Measurements from ENCODE around the gene SH2D4B.

SH2D4B gene

GRCh38 chr10:80537736-80538480 is at the start of gene SH2D4B:
Gene SH2D4B (plus strand): TSS chr10:80537902. CDS start chr10:80538332, 430 bp downstream.
- DNase-seq (ENCODE audit: low read depth): no peak

GRCh38 chr10:80488539-80489066 is 49.1 kb upstream of the SH2D4B start:
- no peak for DNase-seq (ENCODE audit: low read depth)

GRCh38 chr10:80489371-80490112 is 48.2 kb upstream of the SH2D4B start:
- no peak for DNase-seq (ENCODE audit: low read depth)

- DNase-seq (ENCODE audit: low read depth): no peak
These were observed 46.2 kb upstream of the SH2D4B start for GRCh38 chr10:80491251-80492102.

- no peak for DNase-seq (ENCODE audit: low read depth)
These were observed 44.7 kb upstream of the SH2D4B start for GRCh38 chr10:80492848-80493521.

GRCh38 chr10:80493522-80494051 is 44.1 kb upstream of the SH2D4B start:
- peak; percentile 57 for DNase-seq (ENCODE audit: low read depth)

GRCh38 chr10:80496555-80497172 is 41.0 kb upstream of the SH2D4B start:
- DNase-seq (ENCODE audit: low read depth): no peak

- peak; percentile 78 for DNase-seq (ENCODE audit: low read depth)
These were observed 40.3 kb upstream of the SH2D4B start for GRCh38 chr10:80497187-80498077.

GRCh38 chr10:80498078-80498832 is 39.4 kb upstream of the SH2D4B start:
- DNase-seq (ENCODE audit: low read depth): no peak

GRCh38 chr10:80498833-80499741 is 38.6 kb upstream of the SH2D4B start:
- peak; percentile 99 for DNase-seq (ENCODE audit: low read depth)

- no peak for DNase-seq (ENCODE audit: low read depth)
These were observed 36.9 kb upstream of the SH2D4B start for GRCh38 chr10:80500572-80501380.

GRCh38 chr10:80501381-80501912 is 36.3 kb upstream of the SH2D4B start:
- DNase-seq (ENCODE audit: low read depth): no peak

- DNase-seq (ENCODE audit: low read depth): peak; percentile 59
These were observed 35.7 kb upstream of the SH2D4B start for GRCh38 chr10:80501913-80502521.

- no peak for DNase-seq (ENCODE audit: low read depth)
These were observed 34.8 kb upstream of the SH2D4B start for GRCh38 chr10:80502621-80503583.

- no peak for DNase-seq (ENCODE audit: low read depth)
These were observed 34.0 kb upstream of the SH2D4B start for GRCh38 chr10:80503584-80504157.

Measured in iris pigment epithelial cell (primary cell).